Fibroblast of skin of left biceps (primary cell): ENCODE results near the gene ADAMTS20.
"Not testable (repeated sequence)": the region's sequence is repeated elsewhere in the genome, so short reads cannot be mapped to it uniquely, and the experiment has no call there.

Experiments
- DNase-seq, 2 experiments: peaks; one replicate each; pipeline ENCODE4 v3.0.0-alpha.2; 2013; ENCODE audit warnings: low read depth in 2 of 2

The ADAMTS20 gene

DNA sequence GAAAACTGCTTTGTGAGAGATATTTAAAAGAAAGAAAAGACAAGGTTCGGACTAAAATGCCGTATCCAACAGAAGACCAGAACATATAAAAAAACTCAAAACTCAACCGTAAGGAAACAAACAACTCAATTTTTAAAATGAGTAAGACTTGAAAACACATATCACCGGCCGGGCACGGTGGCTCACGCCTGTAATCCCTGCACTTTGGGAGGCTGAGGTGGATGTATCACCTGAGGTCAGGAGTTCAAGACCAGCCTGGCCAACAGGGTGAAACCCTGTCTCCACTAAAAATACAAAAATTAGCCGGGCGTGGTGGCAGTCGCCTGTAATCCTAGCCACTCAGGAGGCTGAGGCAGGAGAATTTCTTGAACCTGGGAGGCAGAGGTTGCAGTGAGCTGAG is 192.0 kb downstream of the ADAMTS20 start:
- not testable (repeated sequence) for DNase-seq

DNA sequence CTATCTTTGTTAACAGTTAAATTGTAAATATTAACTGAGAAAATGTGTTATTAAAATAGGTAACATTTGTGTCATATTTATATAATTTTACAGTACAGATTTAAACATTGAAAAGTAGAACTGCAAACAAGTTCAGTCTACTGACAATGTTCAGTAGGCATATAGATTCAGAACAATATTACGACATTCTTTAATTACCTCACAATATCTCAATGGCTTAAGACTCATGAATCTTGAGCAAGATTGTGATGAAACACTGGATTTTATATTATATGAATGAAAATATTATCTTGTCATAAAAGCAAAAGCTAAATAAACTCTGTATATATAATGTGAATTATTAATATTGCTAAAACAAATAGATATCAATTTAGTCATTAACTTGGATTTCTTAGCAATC is 194.9 kb downstream of the ADAMTS20 start:
- DNase-seq: no peak

- no peak for DNase-seq
Measured at GRCh38 chr12:43352001-43352400, 200.0 kb downstream of the ADAMTS20 start.

DNA sequence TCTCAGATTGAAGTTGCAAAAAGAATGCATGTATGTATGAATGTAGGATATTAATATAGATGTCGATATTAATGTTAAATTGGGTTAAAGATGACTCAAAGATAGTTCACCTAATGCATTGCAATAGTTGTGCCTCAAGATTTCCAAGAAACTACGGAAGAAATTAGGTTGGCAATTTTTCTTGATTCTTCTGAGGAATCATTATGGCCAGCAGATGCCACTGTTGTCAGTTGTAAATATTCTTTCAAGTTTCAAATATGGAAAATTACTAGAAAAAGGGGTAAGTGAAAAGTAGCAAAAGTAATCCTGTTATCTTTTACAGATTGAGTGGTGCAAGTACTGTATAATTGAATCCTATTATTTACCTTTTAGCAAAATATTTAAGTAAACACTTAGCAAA is 202.1 kb downstream of the ADAMTS20 start:
- DNase-seq: no peak

DNA sequence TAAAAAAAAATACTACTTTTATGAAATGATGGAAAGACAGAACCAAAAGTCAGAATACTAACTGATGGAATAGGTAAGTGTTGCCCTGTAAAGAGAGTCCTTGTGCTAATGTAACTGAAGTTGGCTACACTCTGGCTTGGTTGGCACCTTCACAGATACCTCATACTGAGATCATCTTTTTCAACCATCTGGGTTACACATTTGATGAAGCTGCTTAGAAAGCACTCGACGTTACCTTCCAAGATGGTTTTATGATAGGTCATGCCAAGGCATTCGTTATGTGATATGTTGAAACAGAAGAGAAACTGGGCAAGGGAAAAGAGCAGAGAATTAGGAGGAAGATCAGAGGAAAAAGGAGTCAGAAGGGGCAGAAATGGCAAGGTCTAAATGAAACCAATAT is 203.8 kb downstream of the ADAMTS20 start:
- no peak for DNase-seq

DNA sequence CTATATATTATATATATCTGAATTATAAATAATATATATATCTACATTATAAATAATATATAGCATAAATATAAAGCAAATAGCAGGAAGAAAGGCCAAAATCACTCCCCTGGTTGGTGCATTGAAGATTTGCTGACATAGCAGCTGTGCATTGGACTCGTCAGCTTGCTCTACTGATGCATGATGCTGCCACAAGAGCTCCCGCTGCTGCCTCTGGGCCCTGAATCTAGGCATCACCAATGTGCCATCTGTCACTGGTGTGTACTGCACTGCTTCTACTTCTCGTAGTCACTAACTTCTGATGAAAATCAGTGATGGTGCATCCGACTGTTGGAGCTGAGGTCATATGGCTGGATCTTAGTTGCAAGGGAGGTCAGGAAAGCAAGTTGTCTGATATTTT is 205.0 kb downstream of the ADAMTS20 start:
- no peak for DNase-seq

DNA sequence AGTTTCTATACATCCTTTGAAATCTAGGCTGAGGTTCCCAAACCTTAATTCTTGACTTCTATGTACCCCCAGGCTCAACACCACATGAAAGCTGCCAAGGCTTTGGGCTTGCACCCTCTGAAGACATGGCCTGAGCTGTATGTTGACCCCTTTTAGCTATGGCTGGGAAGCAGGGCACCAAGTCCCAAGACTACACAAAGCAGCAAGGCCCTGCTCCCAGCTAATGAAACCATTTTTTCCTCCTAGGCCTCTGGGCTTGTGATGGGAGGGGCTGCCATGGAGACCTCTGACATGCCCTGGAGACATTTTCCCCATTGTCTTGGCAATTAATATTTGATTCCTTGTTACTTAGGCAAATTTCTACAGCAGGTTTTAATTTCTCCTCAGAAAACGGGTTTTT is 207.0 kb downstream of the ADAMTS20 start:
- no peak for DNase-seq

GRCh38 chr12:43341785-43342313 is 210.2 kb downstream of the ADAMTS20 start:
- not testable (repeated sequence) for DNase-seq

DNA sequence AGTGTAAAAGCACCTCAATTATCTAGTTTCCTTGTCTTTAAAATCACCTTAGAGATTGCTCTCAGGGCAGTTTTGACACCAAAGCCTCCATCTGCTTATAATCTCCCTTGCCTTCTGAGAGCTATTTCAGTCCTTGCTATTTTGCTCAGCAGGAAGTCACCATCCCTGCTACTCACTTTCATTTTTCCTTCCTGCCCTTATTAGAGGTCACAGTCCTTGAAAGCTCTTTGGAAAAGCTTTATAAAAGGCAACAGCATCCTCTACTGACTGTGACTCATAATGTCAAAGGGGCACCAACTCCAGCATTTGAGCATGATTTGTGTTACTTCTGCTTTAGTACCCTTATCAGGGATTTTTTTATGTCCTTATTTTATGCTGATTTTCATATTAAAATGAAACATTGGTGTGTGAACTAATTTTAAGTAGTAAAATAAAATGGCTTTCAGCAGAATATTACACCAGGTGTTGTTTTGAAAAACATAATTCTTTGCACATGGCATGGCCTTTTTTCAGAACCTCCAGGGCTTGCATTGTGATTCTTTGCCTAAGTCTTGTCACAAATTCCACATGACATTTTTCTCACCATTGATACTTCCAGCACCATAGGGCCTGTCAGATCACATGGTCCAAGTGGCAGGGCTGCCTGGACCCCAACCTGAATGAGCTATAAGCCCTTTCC is 213.0 kb downstream of the ADAMTS20 start:
- no peak for DNase-seq

DNA sequence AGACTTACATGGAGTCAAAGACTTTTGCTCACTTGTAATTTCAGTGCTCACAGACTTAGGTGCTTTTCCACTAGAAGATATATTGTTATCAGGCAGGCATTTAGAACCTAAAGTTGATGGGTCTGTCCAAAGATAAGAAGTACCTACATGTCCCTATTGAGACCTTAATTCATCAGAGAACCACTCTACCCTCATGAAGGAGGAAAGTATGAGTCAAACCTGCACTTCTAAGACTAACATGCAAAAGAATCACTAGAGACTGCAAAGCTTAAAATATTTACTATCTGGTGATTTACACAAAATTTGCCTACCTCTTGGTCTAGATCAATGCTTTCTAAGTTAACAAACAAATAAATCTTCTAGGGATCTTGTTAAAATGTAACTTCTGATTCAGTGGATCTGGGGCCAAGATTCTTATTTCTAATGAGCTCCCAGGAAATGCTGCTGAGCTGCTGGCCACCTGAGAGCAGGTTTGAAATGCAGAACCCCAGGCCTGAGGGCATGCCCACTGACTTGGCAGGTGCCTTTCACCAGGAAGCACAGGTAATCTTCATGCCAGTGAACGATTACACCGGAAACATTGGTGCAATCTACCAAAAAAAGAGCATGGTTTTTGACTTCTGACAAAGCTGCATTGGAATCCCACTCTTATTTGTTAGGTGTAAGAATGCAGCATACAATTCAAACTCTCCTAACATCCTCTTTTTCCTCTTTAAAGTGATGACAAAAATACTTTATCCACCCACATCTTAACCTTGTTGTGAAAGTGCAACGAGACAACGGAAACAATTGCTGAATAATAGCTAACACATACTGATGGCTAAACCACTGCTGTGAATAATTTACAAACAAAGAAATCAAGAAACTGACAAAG is 214.2 kb downstream of the ADAMTS20 start:
- DNase-seq: no peak

GRCh38 chr12:43336962-43337555 is 214.9 kb downstream of the ADAMTS20 start:
- DNase-seq: no peak

DNA sequence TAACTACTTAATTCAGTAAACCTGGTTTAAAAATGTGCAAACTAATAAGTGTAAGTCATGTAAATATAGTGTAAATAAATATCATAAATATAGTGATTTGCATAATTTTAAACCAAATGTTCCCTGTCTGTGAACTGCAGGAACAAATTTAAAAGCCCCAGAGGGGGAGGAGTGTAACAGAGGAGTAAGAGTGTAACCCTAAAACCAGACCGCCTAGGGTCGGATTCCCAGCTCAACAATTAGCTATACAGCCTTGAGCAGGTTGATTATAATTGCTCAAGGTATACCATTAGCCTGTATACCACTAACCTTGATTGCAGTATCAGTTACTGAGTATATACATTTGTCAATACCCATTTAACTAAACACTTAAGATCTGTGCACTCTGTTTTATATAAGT is 218.4 kb downstream of the ADAMTS20 start:
- no peak for DNase-seq

GRCh38 chr12:43332977-43333640 is 218.9 kb downstream of the ADAMTS20 start:
- peak in 1 of 2 experiments; percentile 18 for DNase-seq

DNA sequence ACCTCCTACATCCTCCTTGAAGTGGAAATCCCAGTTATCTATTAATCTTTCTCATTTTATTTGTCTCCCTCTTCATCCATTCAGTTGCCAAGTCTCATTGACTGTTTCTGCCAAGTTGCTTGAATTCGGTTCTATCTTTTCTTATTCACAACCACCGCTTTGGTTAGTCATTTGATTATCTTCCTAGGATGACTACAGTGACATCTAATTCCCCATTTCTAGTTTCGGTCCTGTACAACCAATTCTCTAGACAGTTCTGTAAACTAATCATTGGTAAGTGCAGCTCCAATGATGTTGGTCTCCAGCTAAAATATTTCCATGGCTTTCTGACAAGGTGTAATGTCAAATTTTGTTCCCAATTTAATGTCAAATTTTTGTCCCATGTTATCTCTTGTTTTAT is 220.1 kb downstream of the ADAMTS20 start:
- DNase-seq: no peak

GRCh38 chr12:43329375-43329774 is 222.6 kb downstream of the ADAMTS20 start:
- peak; percentile 56 to 59 for DNase-seq

GRCh38 chr12:43325786-43326185 is 226.2 kb downstream of the ADAMTS20 start:
- DNase-seq: no peak

DNA sequence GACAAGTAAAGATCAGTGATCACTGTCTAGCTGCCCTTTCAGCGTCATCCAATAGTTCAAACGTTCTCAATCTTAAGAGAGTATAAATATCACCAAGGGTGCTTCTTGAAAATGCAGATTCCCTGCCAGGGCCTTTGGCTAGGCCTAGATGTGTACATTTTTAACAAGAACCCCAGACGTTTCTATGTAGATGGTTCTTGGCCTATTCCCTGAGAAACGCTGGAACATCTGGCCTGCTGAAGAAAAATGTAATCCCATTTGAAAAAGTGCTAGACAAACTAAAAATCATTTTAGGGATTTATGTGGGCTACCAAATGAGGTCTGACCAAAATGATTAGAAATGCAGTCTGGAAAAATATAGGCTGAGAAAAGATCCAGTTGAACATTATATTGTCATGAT is 231.7 kb downstream of the ADAMTS20 start:
- DNase-seq: no peak

GRCh38 chr12:43318021-43318420 is 234.0 kb downstream of the ADAMTS20 start:
- DNase-seq: no peak

- no peak for DNase-seq
Measured at GRCh38 chr12:43317156-43317555, 234.8 kb downstream of the ADAMTS20 start.

DNA sequence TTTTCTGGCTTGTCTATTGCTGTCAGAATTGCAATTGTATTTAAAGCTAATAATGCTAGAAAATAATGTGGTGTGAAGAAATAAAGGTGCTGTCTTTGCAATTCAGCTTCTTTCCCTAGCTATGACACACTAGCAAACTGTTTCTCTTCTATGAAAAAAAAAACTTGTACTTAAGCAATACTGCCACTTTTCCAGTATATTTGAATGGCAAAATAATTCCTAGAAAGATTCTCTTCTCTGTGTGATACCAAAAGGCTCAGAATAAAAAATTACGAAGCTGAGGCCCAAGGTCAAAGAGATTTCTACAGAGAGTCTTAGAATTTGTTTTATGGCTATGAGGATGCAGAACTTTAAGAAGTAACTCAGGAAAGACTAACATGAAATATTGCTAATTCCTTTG is 235.5 kb downstream of the ADAMTS20 start:
- DNase-seq: no peak

- no peak for DNase-seq
Measured at GRCh38 chr12:43315961-43316360, 236.0 kb downstream of the ADAMTS20 start.

DNA sequence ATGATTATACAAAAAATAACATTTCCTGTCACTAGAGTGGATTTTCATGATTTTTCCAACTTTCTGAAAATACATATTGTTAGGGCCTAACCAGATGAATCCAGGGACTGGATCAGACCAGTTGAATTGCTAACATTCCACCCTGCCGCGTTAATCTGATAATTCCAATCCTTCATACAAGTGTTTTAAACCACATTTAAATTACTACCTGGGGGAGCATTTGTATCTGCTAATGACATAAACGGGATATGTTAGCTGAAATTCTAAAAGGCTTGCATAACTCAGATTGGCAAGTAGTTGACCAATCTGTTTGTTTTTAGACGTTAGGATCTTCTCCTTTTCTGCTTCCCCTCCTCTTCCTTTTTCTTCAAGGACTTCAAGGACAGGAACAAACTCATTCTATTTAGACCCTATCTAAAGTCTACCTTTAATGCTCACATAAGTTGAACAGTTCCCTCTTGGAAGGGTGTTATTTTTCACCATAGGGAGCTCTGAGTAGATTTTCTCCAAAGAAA is 239.0 kb downstream of the ADAMTS20 start:
- DNase-seq: no peak
